ENCODE data around the gene SRC.
A peak's percentile ranks its signal among the peaks of the same experiment; 100 is the strongest.

SRC gene

GRCh38 chr20:37345339-37346235 lies at the start of gene SRC:
TSS of gene SRC (plus strand) at chr20:37346140. CDS start at chr20:37384154, 38,014 bp downstream.
- peak within 1 kb of the TSS; percentile 91 for H3K27ac Mint-ChIP-seq

GRCh38 chr20:37296371-37296770 lies 49.6 kb upstream of the SRC start:
- Mint-ChIP-seq H3K27me3 (no peaks in the 10 kb centered on the region), H3K4me3 (no peak overlapping the region), H3K4me1 (ENCODE audit: low read depth) (peaks cover 68% of the 10 kb centered on the region), H3K9me3 (peaks cover 8% of the 10 kb centered on the region), H3K27ac (peak overlapping the region; percentile 30), H3K36me3 (ENCODE audit: low read depth) (peaks cover 65% of the 10 kb centered on the region)
- intact Hi-C loops (cut with micrococcal nuclease) = no loop called here

More at GRCh38 chr20:37345339-37346235, at the start of gene SRC:
- intact Hi-C loops (cut with micrococcal nuclease) = loop anchor here (1.0 to 5.0 kb wide), 2 partner anchors 8 to 37 kb away; no protein-coding TSS in a partner anchor
- Mint-ChIP-seq H3K4me3 (peak within 1 kb of the TSS; percentile 71), H3K9me3 (no peaks in the 10 kb centered on the region), H3K27me3 (peaks cover 4% of the 10 kb centered on the region), H3K36me3 (ENCODE audit: low read depth) (peaks cover 26% of the 10 kb centered on the region), H3K4me1 (ENCODE audit: low read depth) (peaks cover 74% of the 10 kb centered on the region)

GRCh38 chr20:37297066-37297736 lies 48.7 kb upstream of the SRC start:
- peaks cover 65% of the 10 kb centered on the region for H3K36me3 Mint-ChIP-seq (ENCODE audit: low read depth)
- H3K4me1 Mint-ChIP-seq (ENCODE audit: low read depth) = peaks cover 59% of the 10 kb centered on the region

GRCh38 chr20:37298190-37298939 lies 47.6 kb upstream of the SRC start:
- H3K36me3 Mint-ChIP-seq (ENCODE audit: low read depth) = peaks cover 67% of the 10 kb centered on the region
- H3K9me3 Mint-ChIP-seq = peaks cover 6% of the 10 kb centered on the region
- no peaks in the 10 kb centered on the region for H3K27me3 Mint-ChIP-seq
- no peak overlapping the region for H3K27ac Mint-ChIP-seq
- intact Hi-C loops (cut with micrococcal nuclease) = no loop called here
- peaks cover 50% of the 10 kb centered on the region for H3K4me1 Mint-ChIP-seq (ENCODE audit: low read depth)
- H3K4me3 Mint-ChIP-seq = no peak overlapping the region

More at GRCh38 chr20:37297066-37297736, 48.7 kb upstream of the SRC start:
- Mint-ChIP-seq H3K4me3 (no peak overlapping the region), H3K27me3 (no peaks in the 10 kb centered on the region), H3K9me3 (peaks cover 8% of the 10 kb centered on the region), H3K27ac (peak overlapping the region; percentile 30)
- intact Hi-C loops (cut with micrococcal nuclease) = no loop called here

- Mint-ChIP-seq H3K36me3 (ENCODE audit: low read depth) (peaks cover 70% of the 10 kb centered on the region), H3K4me3 (no peak overlapping the region), H3K27me3 (no peaks in the 10 kb centered on the region), H3K27ac (peak overlapping the region; percentile 1), H3K4me1 (ENCODE audit: low read depth) (peaks cover 39% of the 10 kb centered on the region), H3K9me3 (no peaks in the 10 kb centered on the region)
- intact Hi-C loops (cut with micrococcal nuclease) = no loop called here
These were observed 46.0 kb upstream of the SRC start for GRCh38 chr20:37299718-37300528.

- no peaks in the 10 kb centered on the region for H3K27me3 Mint-ChIP-seq
- peaks cover 38% of the 10 kb centered on the region for H3K4me1 Mint-ChIP-seq (ENCODE audit: low read depth)
- H3K9me3 Mint-ChIP-seq = no peaks in the 10 kb centered on the region
- H3K36me3 Mint-ChIP-seq (ENCODE audit: low read depth) = peaks cover 82% of the 10 kb centered on the region
- H3K27ac Mint-ChIP-seq = no peak overlapping the region
- intact Hi-C loops (cut with micrococcal nuclease) = no loop called here
- H3K4me3 Mint-ChIP-seq = no peak overlapping the region
These were observed 44.8 kb upstream of the SRC start for GRCh38 chr20:37301120-37301519.

GRCh38 chr20:37301558-37301957 lies 44.4 kb upstream of the SRC start:
- Mint-ChIP-seq H3K36me3 (ENCODE audit: low read depth) (peaks cover 86% of the 10 kb centered on the region), H3K27ac (no peak overlapping the region), H3K27me3 (no peaks in the 10 kb centered on the region), H3K9me3 (no peaks in the 10 kb centered on the region), H3K4me3 (no peak overlapping the region), H3K4me1 (ENCODE audit: low read depth) (peaks cover 37% of the 10 kb centered on the region)
- intact Hi-C loops (cut with micrococcal nuclease) = no loop called here

GRCh38 chr20:37302981-37303380 lies 43.0 kb upstream of the SRC start:
- Mint-ChIP-seq H3K27ac (no peak overlapping the region), H3K36me3 (ENCODE audit: low read depth) (peaks cover 91% of the 10 kb centered on the region), H3K4me1 (ENCODE audit: low read depth) (peaks cover 48% of the 10 kb centered on the region), H3K4me3 (no peak overlapping the region), H3K27me3 (no peaks in the 10 kb centered on the region), H3K9me3 (no peaks in the 10 kb centered on the region)
- intact Hi-C loops (cut with micrococcal nuclease) = no loop called here

- H3K27ac Mint-ChIP-seq = no peak overlapping the region
- no peaks in the 10 kb centered on the region for H3K27me3 Mint-ChIP-seq
- H3K4me3 Mint-ChIP-seq = no peak overlapping the region
- H3K9me3 Mint-ChIP-seq = no peaks in the 10 kb centered on the region
- intact Hi-C loops (cut with micrococcal nuclease) = no loop called here
- H3K4me1 Mint-ChIP-seq (ENCODE audit: low read depth) = peaks cover 46% of the 10 kb centered on the region
- peaks cover 94% of the 10 kb centered on the region for H3K36me3 Mint-ChIP-seq (ENCODE audit: low read depth)
These were observed 42.3 kb upstream of the SRC start for GRCh38 chr20:37303637-37304036.

GRCh38 chr20:37305079-37305478 lies 40.9 kb upstream of the SRC start:
- no peak overlapping the region for H3K27ac Mint-ChIP-seq
- H3K36me3 Mint-ChIP-seq (ENCODE audit: low read depth) = peaks cover 96% of the 10 kb centered on the region
- H3K4me1 Mint-ChIP-seq (ENCODE audit: low read depth) = peaks cover 37% of the 10 kb centered on the region
- H3K9me3 Mint-ChIP-seq = no peaks in the 10 kb centered on the region
- H3K27me3 Mint-ChIP-seq = no peaks in the 10 kb centered on the region
- intact Hi-C loops (cut with micrococcal nuclease) = no loop called here
- H3K4me3 Mint-ChIP-seq = no peak overlapping the region

GRCh38 chr20:37305839-37306238 lies 40.1 kb upstream of the SRC start:
- no peak overlapping the region for H3K27ac Mint-ChIP-seq
- H3K36me3 Mint-ChIP-seq (ENCODE audit: low read depth) = peaks cover 96% of the 10 kb centered on the region
- H3K9me3 Mint-ChIP-seq = no peaks in the 10 kb centered on the region
- no peaks in the 10 kb centered on the region for H3K27me3 Mint-ChIP-seq
- peaks cover 38% of the 10 kb centered on the region for H3K4me1 Mint-ChIP-seq (ENCODE audit: low read depth)
- H3K4me3 Mint-ChIP-seq = no peak overlapping the region
- intact Hi-C loops (cut with micrococcal nuclease) = no loop called here

- no peaks in the 10 kb centered on the region for H3K9me3 Mint-ChIP-seq
- peaks cover 50% of the 10 kb centered on the region for H3K4me1 Mint-ChIP-seq (ENCODE audit: low read depth)
- H3K27me3 Mint-ChIP-seq = no peaks in the 10 kb centered on the region
- intact Hi-C loops (cut with micrococcal nuclease) = no loop called here
- no peak overlapping the region for H3K4me3 Mint-ChIP-seq
- peaks cover 92% of the 10 kb centered on the region for H3K36me3 Mint-ChIP-seq (ENCODE audit: low read depth)
- H3K27ac Mint-ChIP-seq = no peak overlapping the region
These were observed 37.6 kb upstream of the SRC start for GRCh38 chr20:37308086-37309050.

Measured in dendritic cell treated with granulocyte-macrophage colony-stimulating factor and Interleukin-4, amounts not matched to agents 40 ng/mL and 50 ng/mL, for 4 days (primary cell).